Measurements from ENCODE around the gene DACT3.

DACT3 gene

GRCh38 chr19:46609511-46610412 lies 51.2 kb downstream of the DACT3 start:
- DNase-seq: no peak

GRCh38 chr19:46608581-46609345 lies 52.2 kb downstream of the DACT3 start:
- no peak for DNase-seq

GRCh38 chr19:46608178-46608577 lies 52.8 kb downstream of the DACT3 start:
- no peak for DNase-seq

- DNase-seq: no peak
Measured at GRCh38 chr19:46607448-46607841, 53.5 kb downstream of the DACT3 start.

- DNase-seq: no peak
Measured at GRCh38 chr19:46606681-46607447, 54.1 kb downstream of the DACT3 start.

GRCh38 chr19:46606019-46606418 lies 55.0 kb downstream of the DACT3 start:
- no peak for DNase-seq

- no peak for DNase-seq
Measured at GRCh38 chr19:46605356-46605821, 55.6 kb downstream of the DACT3 start.

GRCh38 chr19:46604781-46605355 lies 56.1 kb downstream of the DACT3 start:
- no peak for DNase-seq

GRCh38 chr19:46603752-46604231 lies 57.2 kb downstream of the DACT3 start:
- DNase-seq: no peak

GRCh38 chr19:46603195-46603637 lies 57.8 kb downstream of the DACT3 start:
- no peak for DNase-seq

GRCh38 chr19:46602392-46603194 lies 58.4 kb downstream of the DACT3 start:
- DNase-seq: no peak

GRCh38 chr19:46601318-46602224 lies 59.4 kb downstream of the DACT3 start, which contains the start of gene CALM3:
Gene CALM3, plus strand, starts transcription at chr19:46601330. Its CDS starts 105 bp downstream, at chr19:46601435.
- DNase-seq: no peak

- peak; percentile 98 for DNase-seq
Measured at GRCh38 chr19:46600384-46601317, 60.3 kb downstream of the DACT3 start.

GRCh38 chr19:46599716-46600373 lies 61.1 kb downstream of the DACT3 start:
- DNase-seq: peak; percentile 21

- no peak for DNase-seq
Measured at GRCh38 chr19:46598372-46598917, 62.5 kb downstream of the DACT3 start.
